ENCODE data around the gene SLC2A1.

DNA sequence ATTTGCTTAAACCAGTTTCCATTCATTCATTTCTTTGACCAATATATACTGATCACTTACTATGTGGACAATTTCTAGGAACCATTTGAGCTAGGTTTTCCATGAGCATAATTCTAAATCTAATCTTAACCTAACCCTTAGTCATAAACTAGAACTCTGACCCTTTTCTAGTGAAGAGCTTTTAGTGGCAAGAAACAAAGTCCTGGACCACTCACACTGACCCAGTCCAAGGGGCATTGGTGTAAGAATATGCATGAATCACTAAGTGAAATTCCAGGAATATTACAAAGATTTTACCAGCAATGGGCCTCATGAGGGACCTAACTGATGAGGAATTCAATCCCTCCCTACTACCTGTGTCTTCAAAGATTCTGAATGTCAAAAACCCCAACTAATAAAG lies 40.6 kb upstream of the SLC2A1 start:
- TF ChIP-seq, protein P1, sequence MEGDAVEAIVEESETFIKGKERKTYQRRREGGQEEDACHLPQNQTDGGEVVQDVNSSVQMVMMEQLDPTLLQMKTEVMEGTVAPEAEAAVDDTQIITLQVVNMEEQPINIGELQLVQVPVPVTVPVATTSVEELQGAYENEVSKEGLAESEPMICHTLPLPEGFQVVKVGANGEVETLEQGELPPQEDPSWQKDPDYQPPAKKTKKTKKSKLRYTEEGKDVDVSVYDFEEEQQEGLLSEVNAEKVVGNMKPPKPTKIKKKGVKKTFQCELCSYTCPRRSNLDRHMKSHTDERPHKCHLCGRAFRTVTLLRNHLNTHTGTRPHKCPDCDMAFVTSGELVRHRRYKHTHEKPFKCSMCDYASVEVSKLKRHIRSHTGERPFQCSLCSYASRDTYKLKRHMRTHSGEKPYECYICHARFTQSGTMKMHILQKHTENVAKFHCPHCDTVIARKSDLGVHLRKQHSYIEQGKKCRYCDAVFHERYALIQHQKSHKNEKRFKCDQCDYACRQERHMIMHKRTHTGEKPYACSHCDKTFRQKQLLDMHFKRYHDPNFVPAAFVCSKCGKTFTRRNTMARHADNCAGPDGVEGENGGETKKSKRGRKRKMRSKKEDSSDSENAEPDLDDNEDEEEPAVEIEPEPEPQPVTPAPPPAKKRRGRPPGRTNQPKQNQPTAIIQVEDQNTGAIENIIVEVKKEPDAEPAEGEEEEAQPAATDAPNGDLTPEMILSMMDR (conservative IDR thresholded peaks at IDR 0.05) = no peak
- TF ChIP-seq ZFX (IDR thresholded peaks at IDR 0.05) = no peak

All from C4-2B (cell line).